Measurements from ENCODE around the gene DCUN1D4.

The DCUN1D4 gene

GRCh38 chr4:51842554-51843308 lies at the start of gene DCUN1D4:
Gene DCUN1D4 (plus strand): TSS chr4:51843153. CDS start chr4:51843243, 90 bp downstream.
- TF ChIP-seq CTCF (IDR thresholded peaks at IDR 0.05) = no peak

- TF ChIP-seq CTCF (IDR thresholded peaks at IDR 0.05) = no peak
Observed at GRCh38 chr4:51820443-51821234, 22.3 kb upstream of the DCUN1D4 start.

- no peak for TF ChIP-seq CTCF (IDR thresholded peaks at IDR 0.05)
Observed at GRCh38 chr4:51825341-51825740, 17.6 kb upstream of the DCUN1D4 start.

GRCh38 chr4:51830156-51830720 lies 12.7 kb upstream of the DCUN1D4 start:
- no peak for TF ChIP-seq CTCF (IDR thresholded peaks at IDR 0.05)

GRCh38 chr4:51831133-51831532 lies 11.8 kb upstream of the DCUN1D4 start:
- peak; percentile 80 for TF ChIP-seq CTCF (IDR thresholded peaks at IDR 0.05)

GRCh38 chr4:51833236-51833635 lies 9.7 kb upstream of the DCUN1D4 start:
- TF ChIP-seq CTCF (IDR thresholded peaks at IDR 0.05) = no peak

GRCh38 chr4:51835079-51835478 lies 7.9 kb upstream of the DCUN1D4 start:
- no peak for TF ChIP-seq CTCF (IDR thresholded peaks at IDR 0.05)
